CD4-positive, alpha-beta T cell (primary cell): ENCODE data around the gene DRC3. TPM values are rescaled to one million over a fixed set of nuclear protein-coding genes. Genes with fewer than 3 reads are reported as not detected.

ENCODE experiments used
- ATAC-seq: fragments of 200-7000 bp; cut with Tn5 transposase; one replicate; pipeline ENCODE4 v1.10.0; 2022; ENCODE audit warnings: mild to moderate bottlenecking; ENCODE audit not compliant: poor library complexity
- CTCF ChIA-PET: fragments of 350-600 bp; sonication (Branson Sonifier 250); formaldehyde crosslinking; loops from one replicate; lab custom pipeline; 2021; ENCODE audit warnings: antibody characterized with exemption, inconsistent platforms; lab: Charles Lee
- POLR2A ChIA-PET: fragments of 350-600 bp; sonication (Branson Sonifier 250); formaldehyde crosslinking; loops from one replicate; lab custom pipeline; 2021; ENCODE audit warnings: antibody characterized with exemption, inconsistent platforms; lab: Charles Lee
- DNase-seq, 14 experiments: peaks; one replicate each; pipeline ENCODE4 v3.0.0-alpha.2; 2013 to 2020; ENCODE audit warnings: mixed read lengths in 2 of 14
- H3K27ac ChIP-seq, 2 donors: one replicate each; pipeline versions ENCODE4 v1.5.1 to v1.7.0; 2013; ENCODE audit warnings: low read length in 2 of 2, low read depth in 1 of 2, mild to moderate bottlenecking in 1 of 2
- H3K27me3 ChIP-seq, 2 experiments: 1 replicate in 1 of 2; 2 replicates in 1 of 2; pipeline versions ENCODE4 v1.6.1 to v1.7.0; 2013; ENCODE audit warnings: low read length in 2 of 2, control low read depth in 1 of 2, mild to moderate bottlenecking in 1 of 2, moderate library complexity in 1 of 2; ENCODE audit not compliant: insufficient read depth in 2 of 2, control insufficient read depth in 1 of 2
- H3K36me3 ChIP-seq: one replicate; pipeline ENCODE4 v1.6.1; 2013; ENCODE audit warnings: low read length, control low read depth; ENCODE audit not compliant: insufficient read depth
- H3K4me1 ChIP-seq: one replicate; pipeline ENCODE4 v1.6.1; 2013; ENCODE audit warnings: low read length, control low read depth; ENCODE audit not compliant: insufficient read depth
- H3K4me3 ChIP-seq: one replicate; pipeline ENCODE4 v1.5.1; 2013; ENCODE audit warnings: mild to moderate bottlenecking, low read length, moderate library complexity
- H3K9me3 ChIP-seq, 2 experiments: 1 replicate in 1 of 2; 2 replicates in 1 of 2; pipeline versions ENCODE4 v1.6.1 to v1.7.0; 2013; ENCODE audit warnings: low read length in 2 of 2, mild to moderate bottlenecking in 2 of 2, control low read depth in 1 of 2, moderate library complexity in 1 of 2; ENCODE audit not compliant: control insufficient read depth in 1 of 2, insufficient read depth in 1 of 2
- H3K27ac Mint-ChIP-seq: one replicate; pipeline ENCODE4 v1.8.0; 2020; ENCODE audit warnings: mixed read lengths
- H3K27me3 Mint-ChIP-seq: one replicate; pipeline ENCODE4 v1.8.0; 2021; ENCODE audit warnings: mixed read lengths
- H3K36me3 Mint-ChIP-seq: one replicate; pipeline ENCODE4 v1.8.0; 2021; ENCODE audit warnings: low read depth, mixed read lengths
- H3K4me1 Mint-ChIP-seq: one replicate; pipeline ENCODE4 v1.8.0; 2021; ENCODE audit warnings: low read depth, mixed read lengths
- H3K4me3 Mint-ChIP-seq: one replicate; pipeline ENCODE4 v1.8.0; 2020; ENCODE audit warnings: mild to moderate bottlenecking, mixed read lengths
- H3K9me3 Mint-ChIP-seq: one replicate; pipeline ENCODE4 v1.8.0; 2020; ENCODE audit warnings: mixed read lengths
- intact Hi-C, 2 experiments: fragments of 100-400 bp; cut with DNase I in 1 of 2; cut with micrococcal nuclease in 1 of 2; formaldehyde crosslinking; loops; one replicate each; pipeline versions ENCODE4 v1.15.1 to v1.9.0; 2023 to 2025; cut with DNase I, micrococcal nuclease
- total RNA-seq, 174 experiments: library from RNA in 2 of 174; stranded (reverse) in 2 of 174; gene quantifications; one replicate each; pipeline ENCODE4 v1.2.3 and lab custom pipeline; 2021 to 2026
- TF ChIP-seq, protein P1 (sequence below): fragments of 200-600 bp; IDR thresholded peaks from one replicate; pipeline ENCODE4 v1.8.0; 2022; ENCODE audit warnings: antibody characterized with exemption, mild to moderate bottlenecking

Gene DRC3
- total RNA-seq, 2 experiments from 2014 or later, result 0.11 TPM; not detected in 1

GRCh38 chr17:18025241-18025944, 52.7 kb downstream of the DRC3 start:
- peak; percentile 44 for ATAC-seq
- Histone ChIP-seq H3K27me3 (no peaks in the 10 kb centered on the region), H3K4me1 (peaks cover 8% of the 10 kb centered on the region), H3K4me3 (no peak overlapping the region), H3K36me3 (peaks cover 34% of the 10 kb centered on the region), H3K27ac (no peak overlapping the region), H3K9me3 (no peaks in the 10 kb centered on the region)
- no peaks in the 10 kb centered on the region for H3K4me1 Mint-ChIP-seq
- peaks cover 43% of the 10 kb centered on the region for H3K36me3 Mint-ChIP-seq
- intact Hi-C loops, result no loop called here
- TF ChIP-seq, protein P1, sequence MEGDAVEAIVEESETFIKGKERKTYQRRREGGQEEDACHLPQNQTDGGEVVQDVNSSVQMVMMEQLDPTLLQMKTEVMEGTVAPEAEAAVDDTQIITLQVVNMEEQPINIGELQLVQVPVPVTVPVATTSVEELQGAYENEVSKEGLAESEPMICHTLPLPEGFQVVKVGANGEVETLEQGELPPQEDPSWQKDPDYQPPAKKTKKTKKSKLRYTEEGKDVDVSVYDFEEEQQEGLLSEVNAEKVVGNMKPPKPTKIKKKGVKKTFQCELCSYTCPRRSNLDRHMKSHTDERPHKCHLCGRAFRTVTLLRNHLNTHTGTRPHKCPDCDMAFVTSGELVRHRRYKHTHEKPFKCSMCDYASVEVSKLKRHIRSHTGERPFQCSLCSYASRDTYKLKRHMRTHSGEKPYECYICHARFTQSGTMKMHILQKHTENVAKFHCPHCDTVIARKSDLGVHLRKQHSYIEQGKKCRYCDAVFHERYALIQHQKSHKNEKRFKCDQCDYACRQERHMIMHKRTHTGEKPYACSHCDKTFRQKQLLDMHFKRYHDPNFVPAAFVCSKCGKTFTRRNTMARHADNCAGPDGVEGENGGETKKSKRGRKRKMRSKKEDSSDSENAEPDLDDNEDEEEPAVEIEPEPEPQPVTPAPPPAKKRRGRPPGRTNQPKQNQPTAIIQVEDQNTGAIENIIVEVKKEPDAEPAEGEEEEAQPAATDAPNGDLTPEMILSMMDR, result no peak
- DNase-seq, result peak in 3 of 14 experiments; percentile 24 to 66 (median 49)
- no peak overlapping the region for H3K27ac Mint-ChIP-seq
- H3K4me3 Mint-ChIP-seq, result no peak overlapping the region
- no peaks in the 10 kb centered on the region for H3K27me3 Mint-ChIP-seq
- POLR2A ChIA-PET, result no interaction called here
- CTCF ChIA-PET, result interaction anchor here (2.4 kb wide), 1 partner anchor 8 kb away, joined by 8 read pairs; no protein-coding TSS in a partner anchor
- no peaks in the 10 kb centered on the region for H3K9me3 Mint-ChIP-seq

- Histone ChIP-seq H3K36me3 (peaks cover 29% of the 10 kb centered on the region), H3K9me3 (no peaks in the 10 kb centered on the region), H3K4me1 (peaks cover 8% of the 10 kb centered on the region), H3K4me3 (no peak overlapping the region), H3K27me3 (no peaks in the 10 kb centered on the region), H3K27ac (no peak overlapping the region)
- ChIA-PET POLR2A (no interaction called here), CTCF (interaction anchor here (0.7 to 2.4 kb wide), 2 partner anchors 7 to 54 kb away, joined by 3 to 8 read pairs; partner anchors contain the start of gene TOM1L2)
- Mint-ChIP-seq H3K36me3 (peaks cover 43% of the 10 kb centered on the region), H3K4me3 (no peak overlapping the region), H3K4me1 (no peaks in the 10 kb centered on the region), H3K27ac (no peak overlapping the region), H3K9me3 (no peaks in the 10 kb centered on the region), H3K27me3 (no peaks in the 10 kb centered on the region)
- ATAC-seq, result peak; percentile 78
- intact Hi-C loops, result no loop called here
- TF ChIP-seq, protein P1, result no peak
- DNase-seq, result peak in 4 of 14 experiments; percentile 4 to 67 (median 47)
Observed at GRCh38 chr17:18025945-18026776, 53.5 kb downstream of the DRC3 start.

GRCh38 chr17:18027280-18027679, 54.6 kb downstream of the DRC3 start:
- TF ChIP-seq, protein P1, result no peak
- H3K36me3 ChIP-seq, result peaks cover 21% of the 10 kb centered on the region
- Mint-ChIP-seq H3K27me3 (no peaks in the 10 kb centered on the region), H3K9me3 (no peaks in the 10 kb centered on the region), H3K4me3 (no peak overlapping the region), H3K4me1 (no peaks in the 10 kb centered on the region), H3K27ac (no peak overlapping the region), H3K36me3 (peaks cover 38% of the 10 kb centered on the region)
- no peaks in the 10 kb centered on the region for H3K9me3 ChIP-seq
- ATAC-seq (no peak), DNase-seq (no peak)
- CTCF ChIA-PET, result interaction anchor here (0.7 kb wide), 1 partner anchor 55 kb away, joined by 3 read pairs; the partner anchor contains the start of gene TOM1L2
- no peak overlapping the region for H3K27ac ChIP-seq
- no peaks in the 10 kb centered on the region for H3K27me3 ChIP-seq
- no peak overlapping the region for H3K4me3 ChIP-seq
- peaks cover 8% of the 10 kb centered on the region for H3K4me1 ChIP-seq
- POLR2A ChIA-PET, result no interaction called here
- intact Hi-C loops, result no loop called here
